GM21515 (cell line): Measurements from ENCODE around the gene BCL6.

ENCODE experiments used
- ATAC-seq: cut with Tn5 transposase; IDR thresholded peaks from one replicate; pipeline ENCODE4 v1.9.1; 2021; ENCODE audit not compliant: unreplicated experiment

BCL6 gene

GRCh38 chr3:187745201-187746058 is at the start of gene BCL6:
BCL6 (minus strand) TSS chr3:187745468; CDS start chr3:187733693, 11,775 bp downstream.
- peak; percentile 79 for ATAC-seq

- no peak for ATAC-seq
Measured at GRCh38 chr3:187794731-187795130, 49.5 kb upstream of the BCL6 start.

- ATAC-seq = no peak
Measured at GRCh38 chr3:187793618-187794017, 48.4 kb upstream of the BCL6 start.

DNA sequence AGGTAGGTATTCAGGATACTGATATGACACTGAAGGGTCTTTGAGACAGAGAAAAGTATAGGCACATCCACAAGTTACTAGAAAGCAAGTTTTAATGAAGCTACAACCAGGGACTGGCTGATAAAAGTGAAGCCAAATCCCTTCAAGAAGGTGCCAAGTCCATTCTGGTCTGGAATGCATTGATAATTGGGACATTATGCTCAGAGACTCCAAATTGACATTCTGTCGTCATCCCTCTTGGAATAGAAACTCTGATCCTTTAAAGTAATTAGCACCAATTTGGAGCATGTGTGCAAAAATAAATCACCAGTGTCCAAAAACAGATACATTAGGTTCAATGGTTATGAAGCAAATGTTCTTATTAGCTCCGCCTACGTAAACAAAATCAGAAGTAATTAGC is 47.3 kb upstream of the BCL6 start:
- no peak for ATAC-seq

DNA sequence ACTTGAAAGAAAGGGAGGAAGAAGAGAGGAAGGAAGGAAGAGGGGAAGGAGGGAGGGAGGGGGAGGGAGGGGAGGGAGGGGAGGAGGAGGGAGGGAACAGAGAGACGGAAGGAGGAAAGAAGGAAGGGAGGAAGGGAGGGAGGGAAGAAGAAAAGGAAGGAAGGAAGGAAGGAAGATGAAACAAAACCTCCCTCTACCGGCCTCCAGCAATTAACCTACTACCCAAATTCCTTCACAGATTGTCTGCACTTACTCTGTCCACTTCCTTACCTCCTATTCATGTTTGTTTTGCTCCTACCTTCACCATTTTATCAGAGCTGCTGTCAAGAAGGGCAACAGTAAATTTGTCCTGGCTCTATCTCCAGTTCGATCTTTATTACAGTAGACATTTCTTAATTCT is 44.6 kb upstream of the BCL6 start:
- no peak for ATAC-seq

- no peak for ATAC-seq
Measured at GRCh38 chr3:187788984-187789857, 44.0 kb upstream of the BCL6 start.

DNA sequence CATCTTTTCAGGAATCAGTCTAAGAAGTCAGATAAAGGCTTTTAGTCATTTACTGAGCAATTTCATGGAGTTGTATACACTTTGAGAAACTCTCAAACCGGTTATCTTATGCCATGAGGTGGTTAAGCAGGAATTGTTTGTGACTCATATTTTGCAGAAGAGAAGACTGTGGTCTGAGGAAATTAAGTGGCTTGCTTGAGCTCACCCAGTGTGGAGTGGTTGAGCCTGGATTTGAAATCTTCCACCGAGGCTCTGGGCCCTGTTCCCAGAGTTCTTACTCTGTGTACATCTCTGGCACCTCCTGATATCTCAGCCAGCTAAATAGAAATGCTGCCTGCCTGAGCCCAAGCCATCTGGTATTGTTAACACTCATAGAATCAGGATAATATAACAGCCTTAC is 37.8 kb upstream of the BCL6 start:
- ATAC-seq = no peak

DNA sequence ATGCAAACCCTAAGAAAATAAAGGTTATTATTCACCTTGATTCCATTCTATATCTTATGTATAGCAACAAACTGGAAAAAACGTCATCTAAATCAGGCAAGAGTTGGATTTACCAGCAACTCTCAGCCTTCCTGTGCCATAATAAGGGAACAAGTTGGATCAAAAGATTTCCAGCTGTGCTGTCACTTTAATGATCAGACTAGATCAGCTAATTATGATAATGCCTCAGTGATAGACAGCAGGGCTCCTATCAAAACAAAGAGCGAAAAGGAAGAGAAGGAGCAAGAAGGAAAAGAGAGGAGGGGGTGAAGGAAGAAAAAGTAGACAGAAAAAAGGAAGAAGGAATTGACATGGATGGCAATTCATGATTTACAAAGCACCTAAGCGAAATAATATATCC is 36.7 kb upstream of the BCL6 start:
- ATAC-seq = no peak

DNA sequence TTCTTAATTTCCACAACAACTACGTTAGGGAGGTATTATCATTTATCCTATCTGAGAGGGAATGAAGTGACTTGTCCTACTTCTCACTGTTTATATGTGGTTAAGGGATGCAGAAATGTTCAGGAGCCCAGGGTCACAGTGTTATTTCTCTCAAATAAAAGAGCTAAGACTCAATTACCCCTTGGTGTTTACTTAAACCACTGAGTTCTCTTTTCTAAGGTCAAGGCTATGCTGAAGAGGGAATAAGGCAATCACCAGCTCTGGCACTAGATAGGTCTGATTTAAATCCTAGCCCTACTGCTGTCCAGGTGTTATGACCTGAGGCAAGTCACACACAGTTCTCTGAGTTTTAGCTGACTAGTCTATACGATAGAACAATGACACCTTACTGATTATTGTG is 35.7 kb upstream of the BCL6 start:
- no peak for ATAC-seq

GRCh38 chr3:187778726-187779125 is 33.5 kb upstream of the BCL6 start:
- no peak for ATAC-seq

- ATAC-seq = no peak
Measured at GRCh38 chr3:187777331-187777941, 32.2 kb upstream of the BCL6 start.

- no peak for ATAC-seq
Measured at GRCh38 chr3:187775549-187775948, 30.3 kb upstream of the BCL6 start.

DNA sequence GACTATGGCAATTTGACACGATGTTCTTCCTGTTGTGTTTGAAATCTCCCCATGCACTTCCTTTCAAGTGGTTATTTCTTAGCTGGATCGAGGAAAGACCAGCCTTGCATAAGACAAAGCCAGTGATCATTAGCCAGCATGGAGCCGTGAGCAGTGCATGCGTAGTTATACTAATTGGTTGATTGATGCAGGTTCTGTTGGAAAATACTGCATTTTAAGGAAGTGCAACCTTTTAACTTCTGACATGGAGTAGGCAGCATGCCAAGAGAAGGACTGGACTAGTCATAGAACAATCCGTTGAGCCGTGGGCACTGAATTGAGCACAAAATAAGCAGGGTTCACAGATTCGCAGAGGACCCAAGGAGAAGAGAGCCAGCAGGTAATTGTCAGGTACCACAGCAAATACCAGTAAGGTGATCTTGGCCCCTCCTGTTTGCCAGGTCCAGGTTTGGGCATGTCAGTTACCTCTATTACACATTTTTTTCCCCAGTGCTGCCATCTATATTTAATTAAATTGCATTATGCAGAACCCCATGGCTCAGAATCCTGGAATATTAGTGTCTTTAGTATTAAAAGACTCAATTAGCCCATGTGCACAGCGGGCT is 29.0 kb upstream of the BCL6 start:
- ATAC-seq = no peak

GRCh38 chr3:187773233-187774184 is 28.2 kb upstream of the BCL6 start:
- ATAC-seq = peak; percentile 70

- ATAC-seq = peak; percentile 56
Measured at GRCh38 chr3:187770224-187770623, 25.0 kb upstream of the BCL6 start.

DNA sequence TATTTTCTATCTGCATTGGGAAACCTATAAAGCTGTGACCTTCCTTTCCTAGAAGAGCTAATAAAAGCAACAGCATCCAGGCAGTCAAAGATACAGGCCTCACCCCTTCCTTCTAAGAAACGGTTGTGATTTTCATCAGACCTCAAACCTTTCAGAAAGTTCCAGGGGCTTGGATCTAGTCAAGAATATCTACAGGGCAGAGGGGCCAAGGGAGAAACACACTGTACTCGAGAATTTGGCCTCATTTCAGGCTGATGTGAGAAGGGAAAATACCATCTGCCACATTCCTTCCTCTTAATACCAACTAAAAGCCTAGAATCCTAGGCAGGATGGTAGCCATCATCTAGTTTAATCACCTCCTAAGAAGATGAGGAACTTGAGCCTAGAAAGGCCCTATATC is 24.5 kb upstream of the BCL6 start:
- ATAC-seq = no peak

- no peak for ATAC-seq
Measured at GRCh38 chr3:187767266-187768012, 22.2 kb upstream of the BCL6 start.

- no peak for ATAC-seq
Measured at GRCh38 chr3:187765342-187765741, 20.1 kb upstream of the BCL6 start.
